K562 (cell line): ENCODE results near the gene DNAAF8. TPM values are rescaled to one million over a fixed set of nuclear protein-coding genes. Genes with fewer than 3 reads are reported as not detected.

Source experiments
- ATAC-seq: fragments of 200-7000 bp; cut with Tn5 transposase; 3 replicates; pipeline ENCODE4 v1.9.1; 2020; ENCODE audit warnings: moderate library complexity
- BruUV-seq: library from RNA; stranded (reverse); fragments of 400-500 nt; replicated peaks from 2 replicates; lab custom pipeline; 2021; lab: Mats Ljungman, UMichigan
- CTCF ChIA-PET: fragments of 300-600 bp; formaldehyde crosslinking; extraction: SDS; loops from one replicate; lab custom pipeline; 2021; ENCODE audit warnings: low intra/inter-chr PET ratio; lab: Yijun Ruan, JAX
- POLR2A ChIA-PET: fragments of 300-600, 350-650 bp; sonication (Branson Sonifier 250); formaldehyde crosslinking; extraction: SDS; loops from one replicate; lab custom pipeline; 2021; ENCODE audit warnings: antibody characterized with exemption, inconsistent platforms; lab: Yijun Ruan, JAX
- DNase-seq, 4 experiments: peaks; one replicate each; pipeline versions ENCODE4 v3.0.0 to v3.0.0-alpha.2; 2011 to 2018; ENCODE audit warnings: low spot score in 3 of 4, mixed read lengths in 3 of 4; ENCODE audit errors: extremely low read depth in 1 of 4
- FAIRE-seq: peaks from 2 replicates; lab custom pipeline; 2011; peaks lifted over from hg19 to GRCh38; lab: Jason Lieb, UNC
- H2AFZ ChIP-seq: 2 replicates; pipeline ENCODE4 v1.6.0; 2011; ENCODE audit warnings: low read depth, low read length, control low read depth, inconsistent platforms
- H3K27ac ChIP-seq: fragments of 200-600 bp; 3 replicates; pipeline ENCODE4 v1.8.0; 2011; ENCODE audit warnings: low read depth, mild to moderate bottlenecking, control low read depth, inconsistent platforms, low read length, moderate library complexity, mixed read lengths; ENCODE audit errors: extremely low read depth
- H3K27me3 ChIP-seq, 2 experiments: fragments of 300-600 bp in 1 of 2; 2 replicates in 1 of 2; 3 replicates in 1 of 2; pipeline versions ENCODE4 v1.6.0 to v1.8.0; 2011; ENCODE audit warnings: inconsistent platforms in 2 of 2, low read length in 2 of 2, mild to moderate bottlenecking in 1 of 2, mixed read lengths in 1 of 2, moderate library complexity in 1 of 2; ENCODE audit not compliant: control insufficient read depth in 2 of 2, insufficient read depth in 2 of 2
- H3K36me3 ChIP-seq: fragments of 300-600 bp; 3 replicates; pipeline ENCODE4 v1.8.0; 2011; ENCODE audit warnings: mild to moderate bottlenecking, low read length, inconsistent platforms; ENCODE audit not compliant: control insufficient read depth, insufficient read depth
- H3K4me1 ChIP-seq, 2 experiments: fragments of 200-600 bp in 1 of 2; replicated peaks in 1 of 2; 2 replicates in 1 of 2; 3 replicates in 1 of 2; pipeline versions ENCODE4 v1.5.1 to v1.8.0; 2011; ENCODE audit warnings: inconsistent platforms in 2 of 2, low read length in 2 of 2, mild to moderate bottlenecking in 1 of 2, mixed read lengths in 1 of 2, moderate library complexity in 1 of 2; ENCODE audit not compliant: control insufficient read depth in 2 of 2, insufficient read depth in 2 of 2
- H3K4me2 ChIP-seq: 2 replicates; pipeline ENCODE4 v1.6.1; 2011; ENCODE audit warnings: low read length, control low read depth, inconsistent platforms, mixed read lengths; ENCODE audit not compliant: insufficient read depth
- H3K4me3 ChIP-seq: fragments of 200-600 bp; sonication (generic), shearing (Covaris generic); 2 replicates; pipeline ENCODE4 v1.5.1; 2016; ENCODE audit warnings: control low read depth, inconsistent platforms
- H3K79me2 ChIP-seq: fragments of 200-600 bp; 3 replicates; pipeline ENCODE4 v1.8.0; 2011; ENCODE audit warnings: low read length, inconsistent platforms; ENCODE audit not compliant: control insufficient read depth, insufficient read depth
- H3K9ac ChIP-seq, 2 experiments: 2 replicates each; pipeline versions ENCODE4 v1.6.0 to v1.6.1; 2011; ENCODE audit warnings: low read depth in 2 of 2, low read length in 2 of 2, control low read depth in 1 of 2, inconsistent platforms in 1 of 2, mild to moderate bottlenecking in 1 of 2, mixed read lengths in 1 of 2; ENCODE audit not compliant: insufficient read depth in 1 of 2
- H3K9me1 ChIP-seq: one replicate; pipeline ENCODE4 v1.6.0; 2011; ENCODE audit warnings: inconsistent platforms, mild to moderate bottlenecking, low read length, moderate library complexity; ENCODE audit not compliant: control insufficient read depth, insufficient read depth
- H3K9me3 ChIP-seq: replicated peaks from 2 replicates; pipeline ENCODE4 v1.5.1; 2011; ENCODE audit warnings: low read depth, low read length, inconsistent platforms; ENCODE audit not compliant: control insufficient read depth, insufficient read depth
- H4K20me1 ChIP-seq: replicated peaks from 2 replicates; pipeline ENCODE4 v1.6.1; 2011; ENCODE audit warnings: low read length, inconsistent platforms, mixed read lengths; ENCODE audit not compliant: control insufficient read depth, insufficient read depth
- MAFK ChIP-seq: IDR thresholded peaks from 2 replicates; pipeline ENCODE4 v1.6.1; 2011; ENCODE audit warnings: low read length, improper control_type of control experiment
- MAX ChIP-seq: sonication (generic); formaldehyde crosslinking; IDR thresholded peaks from 2 replicates; pipeline ENCODE4 v1.9.0; 2022; ENCODE audit warnings: mild to moderate bottlenecking, missing genetic modification reagents
- POLR2G ChIP-seq: fragments of 200-400 bp; formaldehyde crosslinking; IDR thresholded peaks from 2 replicates; pipeline ENCODE4 v1.6.1; 2017; ENCODE audit warnings: low read depth, mild to moderate bottlenecking, antibody characterized with exemption, low read length, moderate library complexity
- ZBTB33 ChIP-seq: sonication (generic); formaldehyde crosslinking; IDR thresholded peaks from 2 replicates; pipeline ENCODE4 v1.8.1; 2023; ENCODE audit warnings: mild to moderate bottlenecking, missing genetic modification reagents
- ZNF316 ChIP-seq: fragments of 450-650 bp; IDR thresholded peaks from 2 replicates; pipeline ENCODE4 v1.6.1; 2016
- ZNF318 ChIP-seq, 2 experiments: fragments of 450-650 bp; IDR thresholded peaks; 2 replicates each; pipeline ENCODE4 v1.6.1; 2016; ENCODE audit warnings: mild to moderate bottlenecking in 2 of 2, borderline replicate concordance in 1 of 2, low read depth in 1 of 2, moderate library complexity in 1 of 2
- ZNF384 ChIP-seq: IDR thresholded peaks from 2 replicates; pipeline ENCODE4 v1.6.1; 2012; ENCODE audit warnings: low read depth, low read length, improper control_type of control experiment
- WGBS: fragments of 100-300 bp; shearing (Covaris generic); methylation state at CpG from one replicate; pipeline ENCODE4 v1.1.6; 2016; ENCODE audit warnings: low coverage, mixed read lengths; ENCODE audit not compliant: insufficient coverage; ENCODE audit errors: missing lambda C conversion rate; 5-methylcytosine and 5-hydroxymethylcytosine counted together
- in situ Hi-C: fragments of 300-500 bp; cut with MboI; formaldehyde crosslinking; loops from 4 replicates; pipeline ENCODE4 v1.15.0; 2018; ENCODE audit warnings: inconsistent platforms, mixed read lengths
- intact Hi-C: fragments of 100-400 bp; cut with micrococcal nuclease; formaldehyde crosslinking; loops from 2 replicates; pipeline ENCODE4 v1.14.2; 2022
- polyA plus RNA-seq, 8 experiments: library from polyadenylated mRNA; depleted of rRNA in 4 of 8; stranded (reverse) in 5 of 8; unstranded in 3 of 8; fragments of >200 nt; fragmentation: Nextera tagmentation in 2 of 8; fragmentation: Illumina TruSeq in 1 of 8; extraction: Ambion mirVana in 2 of 8; extraction: Trizol in 1 of 8; gene quantifications; 2 replicates each; pipeline versions ENCODE4 v1.2.1 to v1.2.3, GENCODE V29; 2011 to 2014; ENCODE audit warnings: inconsistent platforms in 1 of 8, missing spikeins in 1 of 8
- total RNA-seq, 7 experiments: library from RNA; depleted of rRNA in 6 of 7; stranded (reverse); fragments of >200 nt in 6 of 7; fragmentation: Illumina TruSeq in 2 of 7; extraction: Trizol in 2 of 7; gene quantifications; 2 replicates each; pipeline versions ENCODE4 v1.2.1 to v1.2.3, GENCODE V29; 2011 to 2021; ENCODE audit warnings: low replicate concordance in 1 of 7

The DNAAF8 gene
- total and polyA plus RNA-seq, 9 of the 15 experiments (the other 6 are each of a cell fraction or from before 2014, with no cell fraction given): 0.04 to 0.12 (median 0.10) TPM; not detected in 6

GRCh38 chr16:4689864-4690704, 44.3 kb upstream of the DNAAF8 start:
- Histone ChIP-seq H3K4me2 (no peak overlapping the region), H2AFZ (no peak overlapping the region), H3K36me3 (peaks cover 24% of the 10 kb centered on the region; the same call in 1 of the 3 replicates), H3K4me3 (no peak overlapping the region), H3K27ac (no peak overlapping the region), H3K9me1 (peaks cover 3% of the 10 kb centered on the region), H4K20me1 (no peaks in the 10 kb centered on the region; the same call in 1 of the 2 replicates), H3K9ac (peak overlapping the region in 1 of 2 experiments; percentile 35; a peak in 1 of 4 replicates), H3K79me2 (peaks cover 12% of the 10 kb centered on the region), H3K9me3 (no peaks in the 10 kb centered on the region), H3K27me3 (no peaks in the 10 kb centered on the region), H3K4me1 (peaks cover 0 to 56% of the 10 kb centered on the region in 2 experiments; a peak in 3 of 5 replicates)
- no TSS peak for BruUV-seq
- ChIA-PET POLR2A (interaction anchor here (1.0 kb wide), 1 partner anchor 9 kb away, joined by 4 read pairs; no protein-coding TSS in a partner anchor), CTCF (no interaction called here)
- TF ChIP-seq POLR2G: peak; percentile 39; the same call in 1 of the 2 replicates
- TF ChIP-seq ZNF318 (IDR thresholded peaks at IDR 0.05; ENCODE audit: borderline replicate concordance in 1 of 2, low read depth in 1 of 2): no peak
- no peak for TF ChIP-seq ZBTB33 (CRISPR knock-in tag)
- TF ChIP-seq ZNF384: no peak
- TF ChIP-seq MAX: 0 out of 2 replicates have a peak, but pooled peaks have one; percentile 21
- TF ChIP-seq ZNF316: no peak
- no peak for TF ChIP-seq MAFK
- no peak for FAIRE-seq
- WGBS: 87% methylated on average over 20 of the region's 31 CpGs
- no peak for DNase-seq
- ATAC-seq: no peak
- intact Hi-C loops (no loop called here), in situ Hi-C loops (no loop called here)
